SK-N-MC (cell line): Measurements from ENCODE around the gene SLC26A8.
A peak's percentile ranks its signal among the peaks of the same experiment; 100 is the strongest.
"Not testable (repeated sequence)": the region's sequence is repeated elsewhere in the genome, so short reads cannot be mapped to it uniquely, and the experiment has no call there.

ENCODE experiments used
- DNase-seq: peaks from one replicate; pipeline ENCODE4 v3.0.0-alpha.2; 2011; ENCODE audit warnings: low read depth, low spot score
- H3K27ac ChIP-seq: fragments of 200-600 bp; sonication (generic); 2 replicates; pipeline ENCODE4 v1.5.1; 2016; ENCODE audit warnings: mixed run types
- H3K36me3 ChIP-seq: fragments of 200-600 bp; sonication (generic); 2 replicates; pipeline ENCODE4 v1.6.1; 2017; ENCODE audit warnings: antibody characterized with exemption, low read length, mixed read lengths; ENCODE audit not compliant: insufficient read depth
- H3K4me3 ChIP-seq: fragments of 200-600 bp; sonication (generic); 2 replicates; pipeline ENCODE4 v1.5.1; 2016
- H3K9ac ChIP-seq: fragments of 200-600 bp; sonication (generic); 2 replicates; pipeline ENCODE4 v1.8.0; 2017; ENCODE audit warnings: mixed run types, mixed read lengths; ENCODE audit not compliant: insufficient read length
- H3K9me3 ChIP-seq: fragments of 200-600 bp; sonication (generic); 2 replicates; pipeline ENCODE4 v1.6.1; 2017; ENCODE audit warnings: low read depth, mild to moderate bottlenecking, antibody characterized with exemption, low read length, moderate library complexity, mixed read lengths
- EZH2 ChIP-seq: fragments of 200-600 bp; sonication (generic); IDR thresholded peaks from one replicate; pipeline ENCODE4 v1.6.1; 2017; ENCODE audit warnings: antibody characterized with exemption
- FOXP2 ChIP-seq: optimal IDR thresholded peaks from 2 replicates; pipeline ENCODE3; 2011; ENCODE audit warnings: mild to moderate bottlenecking, moderate library complexity; ENCODE audit not compliant: insufficient read depth; ENCODE audit errors: extremely low read length, control extremely low read depth
- POLR2AphosphoS5 ChIP-seq: IDR thresholded peaks from 2 replicates; pipeline ENCODE4 v1.6.1; 2012; ENCODE audit warnings: mild to moderate bottlenecking, low read depth, low read length, borderline replicate concordance

The SLC26A8 gene

GRCh38 chr6:36000451-36000850, 24.0 kb downstream of the SLC26A8 start:
- TF ChIP-seq FOXP2 (no peak), EZH2 (no peak), POLR2AphosphoS5 (no peak)
- H3K27ac ChIP-seq, result no peak overlapping the region

GRCh38 chr6:35993150-35993549, 31.3 kb downstream of the SLC26A8 start:
- Histone ChIP-seq H3K27ac (no peak overlapping the region), H3K9ac (no peak overlapping the region), H3K9me3 (no peaks in the 10 kb centered on the region), H3K36me3 (no peaks in the 10 kb centered on the region), H3K4me3 (no peak overlapping the region)
- TF ChIP-seq EZH2 (no peak), FOXP2 (no peak), POLR2AphosphoS5 (no peak)
- DNase-seq, result no peak

More at GRCh38 chr6:36000451-36000850, 24.0 kb downstream of the SLC26A8 start:
- H3K4me3 ChIP-seq, result no peak overlapping the region
- no peak for DNase-seq
- no peaks in the 10 kb centered on the region for H3K36me3 ChIP-seq
- no peak overlapping the region for H3K9ac ChIP-seq
- no peaks in the 10 kb centered on the region for H3K9me3 ChIP-seq

GRCh38 chr6:35988047-35988446, 36.4 kb downstream of the SLC26A8 start:
- not testable (repeated sequence) for H3K4me3 ChIP-seq, H3K9ac ChIP-seq, H3K27ac ChIP-seq, H3K9me3 ChIP-seq, DNase-seq, H3K36me3 ChIP-seq

GRCh38 chr6:35984701-35985100, 39.7 kb downstream of the SLC26A8 start:
- TF ChIP-seq EZH2 (no peak), POLR2AphosphoS5 (no peak), FOXP2 (no peak)
- Histone ChIP-seq H3K4me3 (no peak overlapping the region), H3K27ac (no peak overlapping the region), H3K36me3 (no peaks in the 10 kb centered on the region), H3K9me3 (no peaks in the 10 kb centered on the region), H3K9ac (no peak overlapping the region)
- no peak for DNase-seq

GRCh38 chr6:35980991-35981645, 43.3 kb downstream of the SLC26A8 start:
- TF ChIP-seq POLR2AphosphoS5 (no peak), EZH2 (no peak), FOXP2 (no peak)
- no peak for DNase-seq
- no peak overlapping the region for H3K27ac ChIP-seq
- H3K36me3 ChIP-seq, result no peaks in the 10 kb centered on the region
- H3K4me3 ChIP-seq, result no peak overlapping the region
- no peak overlapping the region for H3K9ac ChIP-seq
- H3K9me3 ChIP-seq, result no peaks in the 10 kb centered on the region

GRCh38 chr6:35980126-35980525, 44.3 kb downstream of the SLC26A8 start:
- not testable (repeated sequence) for H3K36me3 ChIP-seq, H3K27ac ChIP-seq, H3K4me3 ChIP-seq, H3K9ac ChIP-seq, H3K9me3 ChIP-seq, DNase-seq

GRCh38 chr6:35977308-35977707, 47.1 kb downstream of the SLC26A8 start:
- Histone ChIP-seq H3K9me3 (no peaks in the 10 kb centered on the region), H3K4me3 (no peak overlapping the region), H3K27ac (no peak overlapping the region), H3K9ac (no peak overlapping the region), H3K36me3 (no peaks in the 10 kb centered on the region)
- no peak for TF ChIP-seq EZH2
- TF ChIP-seq POLR2AphosphoS5, result no peak
- TF ChIP-seq FOXP2, result no peak
- DNase-seq, result no peak

GRCh38 chr6:35973670-35974222, 50.7 kb downstream of the SLC26A8 start:
- no peak overlapping the region for H3K9ac ChIP-seq
- H3K36me3 ChIP-seq, result no peaks in the 10 kb centered on the region
- no peak for DNase-seq
- H3K9me3 ChIP-seq, result no peaks in the 10 kb centered on the region
- H3K4me3 ChIP-seq, result no peak overlapping the region
- no peak for TF ChIP-seq EZH2
- TF ChIP-seq POLR2AphosphoS5, result no peak
- no peak for TF ChIP-seq FOXP2
- peak overlapping the region; percentile 95 for H3K27ac ChIP-seq

- peak; percentile 44 for DNase-seq
- TF ChIP-seq EZH2 (no peak), FOXP2 (no peak), POLR2AphosphoS5 (no peak)
- H3K27ac ChIP-seq, result peak overlapping the region; percentile 95
Measured at GRCh38 chr6:35972471-35973367, 51.7 kb downstream of the SLC26A8 start.

More at GRCh38 chr6:35972471-35973367, 51.7 kb downstream of the SLC26A8 start:
- H3K9ac ChIP-seq, result no peak overlapping the region
- H3K9me3 ChIP-seq, result no peaks in the 10 kb centered on the region
- no peaks in the 10 kb centered on the region for H3K36me3 ChIP-seq
- peak overlapping the region; percentile 60 for H3K4me3 ChIP-seq
